NCI-H69 (cell line): ENCODE results near the gene ABCB9.
"Not testable (repeated sequence)": the region's sequence is repeated elsewhere in the genome, so short reads cannot be mapped to it uniquely, and the experiment has no call there.

ENCODE experiments used
- DNase-seq: peaks from one replicate; lab custom pipeline; 2025; lab: John Stamatoyannopoulos, UW

Gene ABCB9

GRCh38 chr12:122937622-122938091 is 28.6 kb downstream of the ABCB9 start:
- DNase-seq: no peak

DNA sequence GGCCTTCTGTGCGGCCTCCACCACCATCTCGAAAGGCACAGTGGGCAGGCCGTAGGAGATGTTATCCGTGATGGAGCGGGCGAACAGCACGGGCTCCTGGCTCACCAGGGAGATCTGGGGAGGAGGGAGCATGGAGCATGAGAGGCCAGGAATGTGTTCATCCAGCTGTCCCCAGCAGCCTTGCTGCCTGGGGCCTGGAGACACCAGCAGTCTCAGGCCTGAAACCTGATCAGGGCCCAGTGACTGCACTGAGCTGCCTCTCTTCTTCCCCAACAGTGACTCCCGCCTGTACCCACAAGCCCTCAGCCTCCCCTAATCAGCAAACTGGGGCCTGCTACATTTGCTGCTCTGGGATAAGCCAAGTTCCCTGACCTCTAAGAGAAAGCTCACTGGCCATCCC is 30.9 kb downstream of the ABCB9 start:
- DNase-seq: no peak

DNA sequence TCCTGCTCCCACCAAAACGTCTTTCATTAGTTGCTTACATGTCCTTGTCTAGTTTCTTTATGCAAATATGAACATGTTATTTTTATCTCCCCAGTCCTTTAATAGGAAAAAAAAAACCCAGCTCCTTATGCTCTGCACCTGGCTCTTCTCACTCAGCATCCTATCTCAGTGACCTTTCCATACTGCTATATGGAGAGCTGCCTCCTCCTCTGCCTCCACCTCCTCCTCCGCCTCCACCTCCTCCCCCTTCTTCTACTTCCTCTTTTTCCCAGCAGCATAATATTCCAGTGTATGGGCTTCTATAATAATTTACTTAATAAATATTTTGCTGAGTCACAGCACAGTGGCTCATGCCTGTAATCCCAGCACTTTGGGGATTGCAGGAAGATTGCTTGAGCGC is 31.5 kb downstream of the ABCB9 start:
- DNase-seq: no peak

DNA sequence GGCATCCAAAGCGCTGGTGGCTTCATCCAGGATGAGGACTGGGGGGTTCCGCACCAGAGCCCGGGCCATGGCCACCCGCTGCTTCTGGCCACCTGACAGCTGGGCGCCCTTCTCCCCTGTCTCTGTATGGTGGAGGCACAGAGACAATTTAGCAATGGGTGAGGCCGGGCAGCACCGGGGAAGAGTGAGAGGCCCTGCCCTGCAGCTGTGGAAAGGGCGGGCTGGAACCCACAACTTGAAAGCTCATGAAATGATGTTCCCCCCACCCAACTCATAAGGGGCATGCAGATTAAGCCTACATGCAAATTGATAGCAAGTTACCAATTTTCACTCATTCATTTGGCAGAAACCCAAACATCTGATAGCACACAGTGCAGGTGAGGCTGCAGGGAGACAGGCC is 34.1 kb downstream of the ABCB9 start:
- no peak for DNase-seq

GRCh38 chr12:122929812-122930211 is 36.5 kb downstream of the ABCB9 start:
- DNase-seq: no peak

- no peak for DNase-seq
Observed at GRCh38 chr12:122929148-122929538, 37.1 kb downstream of the ABCB9 start.

GRCh38 chr12:122928404-122929147 is 37.7 kb downstream of the ABCB9 start:
- DNase-seq: peak; percentile 55

- no peak for DNase-seq
Observed at GRCh38 chr12:122927756-122928403, 38.4 kb downstream of the ABCB9 start.

DNA sequence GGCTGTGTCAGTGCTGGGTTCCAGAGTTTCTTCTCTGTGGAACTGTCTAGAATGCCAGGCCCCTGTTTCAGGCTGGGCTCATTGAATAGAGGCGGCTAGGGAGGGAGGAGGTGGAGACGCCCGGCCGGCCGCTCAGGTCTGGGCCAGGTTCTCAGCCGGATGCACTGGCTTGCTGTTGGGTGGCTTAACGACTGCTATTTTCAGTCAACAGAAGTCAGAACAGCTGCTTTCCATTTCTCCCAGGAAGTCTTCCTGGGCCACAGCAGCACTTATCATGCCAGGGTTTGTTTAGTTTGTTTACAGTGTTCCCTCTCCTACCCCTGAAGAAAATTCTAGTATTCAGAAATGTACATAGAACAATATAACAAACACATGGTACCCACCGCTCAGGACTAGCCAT is 44.3 kb downstream of the ABCB9 start:
- peak; percentile 59 for DNase-seq

DNA sequence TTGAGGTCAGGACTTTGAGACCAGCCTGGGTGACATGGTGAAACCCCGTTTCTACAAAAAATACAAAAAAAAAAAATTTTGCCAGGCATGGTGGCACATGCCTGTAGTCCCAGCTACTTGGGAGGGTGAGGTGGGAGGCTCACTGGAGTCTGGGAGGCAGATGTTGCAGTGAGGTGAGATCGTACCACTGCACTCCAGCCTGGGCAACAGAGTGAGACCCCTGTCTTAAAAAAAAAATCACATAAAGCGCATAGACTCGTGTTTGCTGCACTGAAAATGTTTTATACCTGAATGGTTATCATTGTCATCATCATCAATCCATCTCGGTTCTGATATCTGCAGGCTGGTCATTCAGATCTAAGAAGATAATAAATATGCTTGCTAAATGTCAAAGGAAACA is 45.6 kb downstream of the ABCB9 start:
- DNase-seq: no peak

- DNase-seq: no peak
Observed at GRCh38 chr12:122918827-122919226, 47.4 kb downstream of the ABCB9 start.

- no peak for DNase-seq
Observed at GRCh38 chr12:122917507-122918121, 48.6 kb downstream of the ABCB9 start.

GRCh38 chr12:122909442-122910288 is 56.6 kb downstream of the ABCB9 start:
- peak; percentile 97 for DNase-seq

DNA sequence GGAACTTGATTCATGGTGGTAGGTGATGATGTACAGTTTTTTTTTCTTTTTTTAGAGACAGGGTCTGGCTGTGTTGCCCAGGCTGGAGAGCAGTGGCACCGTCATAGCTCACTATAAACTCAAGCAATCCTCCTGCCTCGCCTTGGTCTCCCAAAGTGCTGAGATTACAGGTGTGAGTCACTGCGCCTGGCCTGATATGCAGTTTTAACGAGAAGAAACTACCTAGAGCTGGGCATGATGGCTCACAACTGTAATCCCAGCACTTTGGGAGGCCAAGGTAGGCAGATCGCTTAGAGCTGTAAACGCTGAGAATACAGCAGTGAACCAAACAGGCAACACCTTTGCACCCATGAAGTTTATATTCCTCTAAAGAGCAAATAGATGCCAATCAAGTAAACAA is 57.3 kb downstream of the ABCB9 start:
- no peak for DNase-seq

DNA sequence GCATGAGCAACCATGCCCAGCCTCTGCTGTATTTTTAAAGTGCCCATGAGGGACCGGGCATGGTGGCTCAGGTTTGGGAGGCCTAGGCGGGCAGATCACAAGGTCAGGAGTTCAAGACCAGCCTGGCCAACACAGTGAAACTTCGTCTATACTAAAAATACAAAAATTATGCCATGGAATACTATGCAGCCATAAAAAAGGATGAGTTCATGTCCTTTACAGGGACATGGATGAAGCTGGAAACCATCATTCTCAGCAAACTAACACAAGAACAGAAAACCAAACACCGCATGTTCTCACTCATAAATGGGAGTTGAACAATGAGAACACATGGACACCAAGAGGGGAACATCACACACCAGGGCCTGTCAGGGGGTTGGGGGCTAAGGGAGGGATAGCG is 61.0 kb downstream of the ABCB9 start:
- not testable (repeated sequence) for DNase-seq

- DNase-seq: no peak
Observed at GRCh38 chr12:122903693-122904034, 62.6 kb downstream of the ABCB9 start.

- no peak for DNase-seq
Observed at GRCh38 chr12:122902854-122903692, 63.2 kb downstream of the ABCB9 start.

DNA sequence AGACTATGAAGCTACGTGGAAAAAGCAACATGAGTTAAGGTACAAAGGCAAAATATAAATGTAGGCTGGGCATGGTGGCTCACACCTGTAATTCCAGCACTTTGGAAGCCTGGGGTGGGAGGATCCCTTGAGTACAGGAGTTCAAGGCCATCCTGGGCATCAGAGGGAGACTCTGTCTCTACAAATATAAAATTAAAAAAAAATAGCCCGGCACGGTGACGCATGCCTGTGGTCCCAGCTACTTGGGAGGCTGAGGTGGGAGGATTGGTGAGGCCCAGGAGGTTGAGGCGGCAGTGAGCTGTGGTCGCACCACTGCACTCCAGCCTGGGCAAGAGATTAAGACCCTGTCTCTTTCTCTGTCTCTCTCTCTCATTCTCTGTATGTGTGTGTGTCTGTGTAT is 66.4 kb downstream of the ABCB9 start:
- DNase-seq: no peak

DNA sequence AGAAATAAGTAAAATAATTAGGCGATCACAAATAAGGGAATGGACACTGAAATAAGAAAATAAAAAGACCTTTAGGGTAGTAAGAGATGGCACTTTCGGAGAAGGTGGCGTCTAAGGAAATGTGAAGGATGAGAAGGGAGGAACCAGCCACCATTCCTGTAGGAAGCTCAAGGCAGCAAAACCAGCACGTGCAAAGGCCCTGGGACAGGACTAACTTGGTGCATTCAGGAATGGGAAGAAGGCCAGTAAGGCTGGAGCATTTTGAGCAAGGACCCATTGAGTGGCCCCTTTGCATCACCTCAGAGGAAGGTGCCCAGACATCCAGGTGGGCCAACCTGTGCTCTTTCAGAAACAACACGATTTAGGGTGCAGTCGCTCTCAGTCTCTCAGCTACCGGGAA is 69.6 kb downstream of the ABCB9 start:
- DNase-seq: no peak

- DNase-seq: peak; percentile 95
Observed at GRCh38 chr12:122895704-122896636, 70.3 kb downstream of the ABCB9 start, which contains the start of gene VPS37B. VPS37B (minus strand) TSS chr12:122896124; CDS start chr12:122896062, 62 bp downstream.
